HG03378 (cell line): ENCODE measurements around the gene TMEM250.

ENCODE experiments used
- ATAC-seq: cut with Tn5 transposase; IDR thresholded peaks from one replicate; pipeline ENCODE4 v1.9.1; 2021; ENCODE audit warnings: mild to moderate bottlenecking, moderate library complexity; ENCODE audit not compliant: unreplicated experiment

The TMEM250 gene

GRCh38 chr9:136096505-136097001 lies 22.1 kb downstream of the TMEM250 start:
- no peak for ATAC-seq

- no peak for ATAC-seq
Measured at GRCh38 chr9:136095070-136096058, 23.3 kb downstream of the TMEM250 start, which contains the start of gene NACC2. Gene NACC2 (minus strand): TSS chr9:136095289. CDS start chr9:136050521, 44,768 bp downstream.

GRCh38 chr9:136093995-136094881 lies 24.4 kb downstream of the TMEM250 start:
- ATAC-seq: no peak

- ATAC-seq: no peak
Measured at GRCh38 chr9:136093346-136093986, 25.2 kb downstream of the TMEM250 start.

GRCh38 chr9:136092741-136093140 lies 25.9 kb downstream of the TMEM250 start:
- no peak for ATAC-seq

GRCh38 chr9:136092353-136092650 lies 26.4 kb downstream of the TMEM250 start:
- ATAC-seq: no peak

- ATAC-seq: no peak
Measured at GRCh38 chr9:136091582-136092352, 26.9 kb downstream of the TMEM250 start.

GRCh38 chr9:136090768-136091581 lies 27.7 kb downstream of the TMEM250 start:
- no peak for ATAC-seq

GRCh38 chr9:136090056-136090735 lies 28.5 kb downstream of the TMEM250 start:
- ATAC-seq: no peak

- ATAC-seq: no peak
Measured at GRCh38 chr9:136089697-136090045, 29.0 kb downstream of the TMEM250 start.

- ATAC-seq: no peak
Measured at GRCh38 chr9:136088939-136089696, 29.6 kb downstream of the TMEM250 start.

GRCh38 chr9:136088481-136088938 lies 30.2 kb downstream of the TMEM250 start:
- ATAC-seq: no peak

GRCh38 chr9:136087741-136088480 lies 30.8 kb downstream of the TMEM250 start:
- ATAC-seq: no peak

- ATAC-seq: no peak
Measured at GRCh38 chr9:136086951-136087740, 31.5 kb downstream of the TMEM250 start.

- ATAC-seq: no peak
Measured at GRCh38 chr9:136086213-136086881, 32.3 kb downstream of the TMEM250 start.

- no peak for ATAC-seq
Measured at GRCh38 chr9:136085815-136086212, 32.9 kb downstream of the TMEM250 start.
